ENCODE measurements around the gene NUP205.
"Not testable (repeated sequence)": the region's sequence is repeated elsewhere in the genome, so short reads cannot be mapped to it uniquely, and the experiment has no call there.

GRCh38 chr7:135667626-135668025 is 109.9 kb downstream of the NUP205 start:
- not testable (repeated sequence) for TF ChIP-seq CTCF (tag by site-specific recombination; IDR thresholded peaks at IDR 0.05); ZNF138 (tag by site-specific recombination; IDR thresholded peaks at IDR 0.05; ENCODE audit: borderline replicate concordance); ZNF324 (tag by site-specific recombination; IDR thresholded peaks at IDR 0.05); ZBTB26 (tag by site-specific recombination; optimal IDR thresholded peaks at IDR 0.05); ZNF146 (tag by site-specific recombination; IDR thresholded peaks at IDR 0.05); ATF2 (tag by site-specific recombination; IDR thresholded peaks at IDR 0.05; ENCODE audit: low read depth)

Measured in HEK293 (cell line).